ENCODE results near the gene ICAM3. TPM values are rescaled to one million over a fixed set of nuclear protein-coding genes. Genes with fewer than 3 reads are reported as not detected.
A peak's percentile ranks its signal among the peaks of the same experiment; 100 is the strongest.

Gene ICAM3
- total RNA-seq, 4 donors from 2014 or later = 7.7 to 41.1 (median 9.4) TPM

DNA sequence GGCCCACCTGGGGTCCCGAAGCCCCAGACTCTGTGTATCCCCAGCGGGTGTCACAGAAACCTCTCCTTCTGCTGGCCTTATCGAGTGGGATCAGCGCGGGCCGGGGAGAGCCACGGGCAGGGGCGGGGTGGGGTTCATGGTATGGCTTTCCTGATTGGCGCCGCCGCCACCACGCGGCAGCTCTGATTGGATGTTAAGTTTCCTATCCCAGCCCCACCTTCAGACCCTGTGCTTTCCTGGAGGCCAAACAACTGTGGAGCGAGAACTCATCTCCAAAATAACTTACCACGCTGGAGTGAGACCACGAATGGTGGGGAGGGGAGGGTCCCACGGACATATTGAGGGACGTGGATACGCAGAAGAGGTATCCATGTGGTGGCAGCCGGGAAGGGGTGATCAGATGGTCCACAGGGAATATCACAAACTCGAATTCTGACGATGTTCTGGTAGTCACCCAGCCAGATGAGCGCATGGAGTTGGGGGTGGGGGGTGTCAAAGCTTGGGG is 50.7 kb downstream of the ICAM3 start:
- TF ChIP-seq, protein P1, sequence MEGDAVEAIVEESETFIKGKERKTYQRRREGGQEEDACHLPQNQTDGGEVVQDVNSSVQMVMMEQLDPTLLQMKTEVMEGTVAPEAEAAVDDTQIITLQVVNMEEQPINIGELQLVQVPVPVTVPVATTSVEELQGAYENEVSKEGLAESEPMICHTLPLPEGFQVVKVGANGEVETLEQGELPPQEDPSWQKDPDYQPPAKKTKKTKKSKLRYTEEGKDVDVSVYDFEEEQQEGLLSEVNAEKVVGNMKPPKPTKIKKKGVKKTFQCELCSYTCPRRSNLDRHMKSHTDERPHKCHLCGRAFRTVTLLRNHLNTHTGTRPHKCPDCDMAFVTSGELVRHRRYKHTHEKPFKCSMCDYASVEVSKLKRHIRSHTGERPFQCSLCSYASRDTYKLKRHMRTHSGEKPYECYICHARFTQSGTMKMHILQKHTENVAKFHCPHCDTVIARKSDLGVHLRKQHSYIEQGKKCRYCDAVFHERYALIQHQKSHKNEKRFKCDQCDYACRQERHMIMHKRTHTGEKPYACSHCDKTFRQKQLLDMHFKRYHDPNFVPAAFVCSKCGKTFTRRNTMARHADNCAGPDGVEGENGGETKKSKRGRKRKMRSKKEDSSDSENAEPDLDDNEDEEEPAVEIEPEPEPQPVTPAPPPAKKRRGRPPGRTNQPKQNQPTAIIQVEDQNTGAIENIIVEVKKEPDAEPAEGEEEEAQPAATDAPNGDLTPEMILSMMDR (IDR thresholded peaks at IDR 0.05) = no peak
- DNase-seq (ENCODE audit: low spot score) (no peak), ATAC-seq (ENCODE audit: low FRiP score) (no peak)

DNA sequence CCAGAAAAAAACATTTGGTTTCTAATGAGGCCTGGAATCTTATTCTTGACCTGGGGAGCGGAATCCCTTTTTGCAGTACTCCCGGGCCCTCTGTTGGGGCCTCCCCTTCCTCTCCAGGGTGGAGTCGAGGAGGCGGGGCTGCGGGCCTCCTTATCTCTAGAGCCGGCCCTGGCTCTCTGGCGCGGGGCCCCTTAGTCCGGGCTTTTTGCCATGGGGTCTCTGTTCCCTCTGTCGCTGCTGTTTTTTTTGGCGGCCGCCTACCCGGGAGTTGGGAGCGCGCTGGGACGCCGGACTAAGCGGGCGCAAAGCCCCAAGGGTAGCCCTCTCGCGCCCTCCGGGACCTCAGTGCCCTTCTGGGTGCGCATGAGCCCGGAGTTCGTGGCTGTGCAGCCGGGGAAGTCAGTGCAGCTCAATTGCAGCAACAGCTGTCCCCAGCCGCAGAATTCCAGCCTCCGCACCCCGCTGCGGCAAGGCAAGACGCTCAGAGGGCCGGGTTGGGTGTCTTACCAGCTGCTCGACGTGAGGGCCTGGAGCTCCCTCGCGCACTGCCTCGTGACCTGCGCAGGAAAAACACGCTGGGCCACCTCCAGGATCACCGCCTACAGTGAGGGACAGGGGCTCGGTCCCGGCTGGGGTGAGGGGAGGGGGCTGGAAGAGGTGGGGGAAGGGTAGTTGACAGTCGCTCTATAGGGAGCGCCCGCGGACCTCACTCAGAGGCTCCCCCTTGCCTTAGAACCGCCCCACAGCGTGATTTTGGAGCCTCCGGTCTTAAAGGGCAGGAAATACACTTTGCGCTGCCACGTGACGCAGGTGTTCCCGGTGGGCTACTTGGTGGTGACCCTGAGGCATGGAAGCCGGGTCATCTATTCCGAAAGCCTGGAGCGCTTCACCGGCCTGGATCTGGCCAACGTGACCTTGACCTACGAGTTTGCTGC is 52.4 kb downstream of the ICAM3 start, which contains the start of gene ICAM4:
TSS of gene ICAM4 (plus strand) at position 153 of the 935 bp plus-strand sequence. CDS start at position 211, 58 bp downstream.
- ATAC-seq (ENCODE audit: low FRiP score) (peak; percentile 17), DNase-seq (ENCODE audit: low spot score) (no peak)
- TF ChIP-seq, protein P1 (IDR thresholded peaks at IDR 0.05) = no peak

DNA sequence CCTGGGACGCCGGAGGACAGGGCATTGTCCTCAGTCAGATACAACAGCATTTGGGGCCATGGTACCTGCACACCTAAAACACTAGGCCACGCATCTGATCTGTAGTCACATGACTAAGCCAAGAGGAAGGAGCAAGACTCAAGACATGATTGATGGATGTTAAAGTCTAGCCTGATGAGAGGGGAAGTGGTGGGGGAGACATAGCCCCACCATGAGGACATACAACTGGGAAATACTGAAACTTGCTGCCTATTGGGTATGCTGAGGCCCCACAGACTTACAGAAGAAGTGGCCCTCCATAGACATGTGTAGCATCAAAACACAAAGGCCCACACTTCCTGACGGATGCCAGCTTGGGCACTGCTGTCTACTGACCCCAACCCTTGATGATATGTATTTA is 54.0 kb downstream of the ICAM3 start:
- ATAC-seq (ENCODE audit: low FRiP score) (no peak), DNase-seq (ENCODE audit: low spot score) (no peak)
- TF ChIP-seq, protein P1 (IDR thresholded peaks at IDR 0.05) = no peak

DNA sequence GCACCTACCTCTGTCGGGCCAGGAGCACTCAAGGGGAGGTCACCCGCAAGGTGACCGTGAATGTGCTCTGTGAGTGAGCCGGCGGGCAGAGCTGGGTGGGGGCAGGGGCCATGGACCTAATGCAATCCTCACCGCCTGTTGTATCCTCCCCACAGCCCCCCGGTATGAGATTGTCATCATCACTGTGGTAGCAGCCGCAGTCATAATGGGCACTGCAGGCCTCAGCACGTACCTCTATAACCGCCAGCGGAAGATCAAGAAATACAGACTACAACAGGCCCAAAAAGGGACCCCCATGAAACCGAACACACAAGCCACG is 54.5 kb downstream of the ICAM3 start:
- TF ChIP-seq, protein P1 (IDR thresholded peaks at IDR 0.05) = no peak
- no peak for ATAC-seq (ENCODE audit: low FRiP score)
- no peak for DNase-seq (ENCODE audit: low spot score)

DNA sequence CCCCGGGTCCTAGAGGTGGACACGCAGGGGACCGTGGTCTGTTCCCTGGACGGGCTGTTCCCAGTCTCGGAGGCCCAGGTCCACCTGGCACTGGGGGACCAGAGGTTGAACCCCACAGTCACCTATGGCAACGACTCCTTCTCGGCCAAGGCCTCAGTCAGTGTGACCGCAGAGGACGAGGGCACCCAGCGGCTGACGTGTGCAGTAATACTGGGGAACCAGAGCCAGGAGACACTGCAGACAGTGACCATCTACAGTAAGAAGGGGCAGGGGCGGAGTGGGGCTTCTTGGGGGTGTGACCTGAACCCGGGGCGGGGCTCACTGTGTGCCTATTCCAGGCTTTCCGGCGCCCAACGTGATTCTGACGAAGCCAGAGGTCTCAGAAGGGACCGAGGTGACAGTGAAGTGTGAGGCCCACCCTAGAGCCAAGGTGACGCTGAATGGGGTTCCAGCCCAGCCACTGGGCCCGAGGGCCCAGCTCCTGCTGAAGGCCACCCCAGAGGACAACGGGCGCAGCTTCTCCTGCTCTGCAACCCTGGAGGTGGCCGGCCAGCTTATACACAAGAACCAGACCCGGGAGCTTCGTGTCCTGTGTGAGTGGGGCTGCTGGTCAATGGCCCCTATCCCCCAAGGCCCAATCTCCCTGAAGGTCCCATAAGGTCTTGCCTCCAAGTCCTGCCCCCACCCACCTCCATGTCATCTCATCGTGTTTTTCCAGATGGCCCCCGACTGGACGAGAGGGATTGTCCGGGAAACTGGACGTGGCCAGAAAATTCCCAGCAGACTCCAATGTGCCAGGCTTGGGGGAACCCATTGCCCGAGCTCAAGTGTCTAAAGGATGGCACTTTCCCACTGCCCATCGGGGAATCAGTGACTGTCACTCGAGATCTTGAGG is 55.1 kb downstream of the ICAM3 start:
- DNase-seq (ENCODE audit: low spot score) (no peak), ATAC-seq (ENCODE audit: low FRiP score) (no peak)
- TF ChIP-seq, protein P1 (IDR thresholded peaks at IDR 0.05) = no peak

Small RNAs within 50 kb of the gene (small RNA-seq; reads per million reads assigned to genes)
- gene AC011511.1 = not detected
- gene AC011511.4 = not detected

Other genes with a start within 250 kb of the ICAM3 start
- under 1 TPM in 3 of 4 donors, not detected in 1; 0.31 to 0.84 (median 0.37) TPM for gene ANGPTL6, start 236.9 kb downstream of the ICAM3 start, total RNA-seq
- gene PPAN, start 233.3 kb downstream of the ICAM3 start, total RNA-seq = 10 to 100 TPM; 25.0 to 79.7 (median 32.0) TPM
- 10 to 100 TPM in 1 of 4 donors, 1 to 10 TPM in 3; 2.7 to 18.7 (median 4.7) TPM for gene P2RY11, start 227.9 kb downstream of the ICAM3 start, total RNA-seq
- gene EIF3G, start 219.7 kb downstream of the ICAM3 start, total RNA-seq = 100 to 1,000 TPM; 223 to 282 (median 242) TPM
- gene DNMT1, start 144.7 kb downstream of the ICAM3 start, total RNA-seq = 10 to 100 TPM; 38.4 to 84.7 (median 50.2) TPM
- 10 to 100 TPM; 15.1 to 16.8 (median 15.9) TPM for gene S1PR2, start 108.3 kb downstream of the ICAM3 start, total RNA-seq
- 10 to 100 TPM; 44.6 to 73.3 (median 65.7) TPM for gene MRPL4, start 87.4 kb downstream of the ICAM3 start, total RNA-seq
- gene ICAM1, start 68.5 kb downstream of the ICAM3 start, total RNA-seq = 100 to 1,000 TPM in 2 of 4 donors, 10 to 100 TPM in 2; 20.7 to 286 (median 81.0) TPM
- 1 to 10 TPM in 3 of 4 donors, under 1 TPM in 1; 0.82 to 7.5 (median 2.0) TPM for gene ICAM4, start 52.7 kb downstream of the ICAM3 start, total RNA-seq
- 1 to 10 TPM in 1 of 4 donors, under 1 TPM in 3; 0.31 to 1.1 (median 0.53) TPM for gene ICAM5, start 49.7 kb downstream of the ICAM3 start, total RNA-seq
- 1 to 10 TPM in 1 of 4 donors, under 1 TPM in 3; 0.19 to 2.4 (median 0.94) TPM for gene ZGLP1, start 29.8 kb downstream of the ICAM3 start, total RNA-seq
- 10 to 100 TPM in 3 of 4 donors, 1 to 10 TPM in 1; 9.0 to 26.2 (median 17.8) TPM for gene FDX2, start 23.6 kb downstream of the ICAM3 start, total RNA-seq
- 10 to 100 TPM; 12.4 to 23.9 (median 15.8) TPM for gene RAVER1, start 6.1 kb downstream of the ICAM3 start, total RNA-seq
- gene TYK2, start 40.9 kb upstream of the ICAM3 start, total RNA-seq = 100 to 1,000 TPM in 1 of 4 donors, 10 to 100 TPM in 3; 60.2 to 137 (median 76.9) TPM
- 100 to 1,000 TPM; 146 to 308 (median 195) TPM for gene CDC37, start 63.9 kb upstream of the ICAM3 start, total RNA-seq
- gene PDE4A, start 80.9 kb upstream of the ICAM3 start, total RNA-seq = 10 to 100 TPM in 3 of 4 donors, 1 to 10 TPM in 1; 9.8 to 30.3 (median 16.2) TPM
- 10 to 100 TPM; 53.2 to 65.6 (median 59.3) TPM for gene KEAP1, start 163.7 kb upstream of the ICAM3 start, total RNA-seq
- under 1 TPM; 0.47 to 0.72 (median 0.56) TPM for gene S1PR5, start 177.8 kb upstream of the ICAM3 start, total RNA-seq
- 10 to 100 TPM; 12.9 to 16.6 (median 15.4) TPM for gene ATG4D, start 204.3 kb upstream of the ICAM3 start, total RNA-seq
- 10 to 100 TPM in 3 of 4 donors, 1 to 10 TPM in 1; 9.1 to 36.3 (median 16.3) TPM for gene KRI1, start 226.4 kb upstream of the ICAM3 start, total RNA-seq
- 10 to 100 TPM in 1 of 4 donors, 1 to 10 TPM in 3; 2.9 to 21.4 (median 7.5) TPM for gene CDKN2D, start 229.4 kb upstream of the ICAM3 start, total RNA-seq
- 1 to 10 TPM in 3 of 4 donors, not detected in 1; 1.8 to 8.2 (median 2.4) TPM for gene AP1M2, start 247.7 kb upstream of the ICAM3 start, total RNA-seq

All from omental fat pad (tissue), 4 donors.